Fibroblast of mammary gland (primary cell): Measurements from ENCODE around the gene OGDH.
"Not testable (repeated sequence)": the region's sequence is repeated elsewhere in the genome, so short reads cannot be mapped to it uniquely, and the experiment has no call there.

Experiments
- DNase-seq: peaks from one replicate; pipeline ENCODE4 v3.0.0-alpha.2; 2010; ENCODE audit warnings: low read depth
- H3K4me3 ChIP-seq: 2 replicates; pipeline ENCODE4 v1.5.1; 2011; ENCODE audit warnings: low read depth, mild to moderate bottlenecking, low read length, moderate library complexity; ENCODE audit not compliant: control insufficient read depth
- TF ChIP-seq, protein P1 (sequence below): conservative IDR thresholded peaks from 2 replicates; pipeline ENCODE4 v1.5.1; 2011; ENCODE audit warnings: low read depth, low read length, inconsistent platforms; ENCODE audit not compliant: control insufficient read depth, insufficient read depth

Gene OGDH

DNA sequence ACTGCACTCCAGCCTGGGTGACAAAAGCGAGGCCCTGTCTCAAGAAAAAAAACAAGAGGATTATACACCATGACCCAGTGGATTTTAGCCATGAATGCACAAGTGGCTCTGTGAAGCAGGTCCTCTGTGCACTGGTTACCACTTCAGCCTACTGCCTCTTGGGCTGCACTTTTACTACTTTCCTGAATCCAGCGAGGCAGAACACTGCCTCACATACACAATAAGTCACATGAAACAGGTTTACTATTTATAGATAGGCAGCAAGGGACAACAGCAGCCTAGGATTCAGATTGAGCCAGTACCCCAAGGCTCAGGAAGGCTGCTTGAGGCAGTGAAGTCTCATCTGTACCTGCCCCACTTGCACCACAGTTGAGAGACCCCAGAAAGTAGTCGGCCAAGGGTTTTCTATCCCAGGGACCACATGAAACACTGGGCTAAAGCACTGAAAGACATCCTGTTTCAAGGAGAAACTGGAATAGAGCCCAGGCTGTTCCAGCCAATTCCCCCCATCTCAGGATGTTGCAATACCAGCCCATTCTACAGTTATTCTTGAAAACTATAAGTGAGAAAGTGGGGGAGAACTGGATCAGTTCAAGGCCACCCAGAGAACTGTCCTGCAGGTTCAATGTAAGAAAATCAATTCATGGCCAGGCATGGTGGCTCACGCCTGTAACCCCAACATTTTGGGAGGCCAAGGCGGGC is 10.3 kb upstream of the OGDH start:
- peak; percentile 54 for DNase-seq
- TF ChIP-seq, protein P1, sequence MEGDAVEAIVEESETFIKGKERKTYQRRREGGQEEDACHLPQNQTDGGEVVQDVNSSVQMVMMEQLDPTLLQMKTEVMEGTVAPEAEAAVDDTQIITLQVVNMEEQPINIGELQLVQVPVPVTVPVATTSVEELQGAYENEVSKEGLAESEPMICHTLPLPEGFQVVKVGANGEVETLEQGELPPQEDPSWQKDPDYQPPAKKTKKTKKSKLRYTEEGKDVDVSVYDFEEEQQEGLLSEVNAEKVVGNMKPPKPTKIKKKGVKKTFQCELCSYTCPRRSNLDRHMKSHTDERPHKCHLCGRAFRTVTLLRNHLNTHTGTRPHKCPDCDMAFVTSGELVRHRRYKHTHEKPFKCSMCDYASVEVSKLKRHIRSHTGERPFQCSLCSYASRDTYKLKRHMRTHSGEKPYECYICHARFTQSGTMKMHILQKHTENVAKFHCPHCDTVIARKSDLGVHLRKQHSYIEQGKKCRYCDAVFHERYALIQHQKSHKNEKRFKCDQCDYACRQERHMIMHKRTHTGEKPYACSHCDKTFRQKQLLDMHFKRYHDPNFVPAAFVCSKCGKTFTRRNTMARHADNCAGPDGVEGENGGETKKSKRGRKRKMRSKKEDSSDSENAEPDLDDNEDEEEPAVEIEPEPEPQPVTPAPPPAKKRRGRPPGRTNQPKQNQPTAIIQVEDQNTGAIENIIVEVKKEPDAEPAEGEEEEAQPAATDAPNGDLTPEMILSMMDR: no peak
- H3K4me3 ChIP-seq: no peak overlapping the region

DNA sequence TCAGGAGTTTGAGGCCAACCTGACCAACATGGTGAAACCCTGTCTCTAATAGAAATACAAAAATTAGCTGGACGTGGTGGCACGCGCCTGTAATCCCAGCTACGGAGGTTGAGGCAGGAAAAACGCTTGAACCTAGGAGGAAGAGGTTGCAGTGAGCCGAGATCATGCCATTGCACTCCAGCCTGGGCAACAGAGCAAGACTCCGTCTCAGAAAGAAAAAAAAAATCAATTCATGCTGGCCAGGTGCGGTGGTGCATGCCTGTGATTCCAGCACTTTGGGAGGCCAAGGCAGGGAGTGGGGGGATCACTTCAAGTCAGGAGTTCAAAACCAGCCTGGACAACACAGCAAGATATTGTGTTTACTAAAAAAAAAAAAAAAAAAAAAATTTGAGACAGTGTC is 9.2 kb upstream of the OGDH start:
- not testable (repeated sequence) for DNase-seq, H3K4me3 ChIP-seq

DNA sequence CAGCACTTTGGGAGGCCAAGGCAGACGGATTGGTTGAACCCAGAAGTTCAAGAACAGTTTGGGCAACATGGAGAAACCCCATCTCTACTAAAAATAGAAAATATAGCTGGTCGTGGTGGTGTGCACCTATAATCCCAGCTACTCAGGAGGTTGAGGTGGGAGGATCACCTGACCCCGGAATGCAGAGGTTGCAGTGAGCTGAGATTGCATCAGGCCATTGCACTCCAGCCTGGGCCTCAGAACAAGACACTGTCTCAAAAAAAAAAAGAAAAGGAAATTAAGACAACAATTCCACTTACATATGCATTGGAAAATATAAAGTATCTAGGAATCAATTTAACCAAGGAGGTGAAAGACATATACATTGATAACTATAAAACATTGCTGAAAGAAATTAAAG is 7.2 kb upstream of the OGDH start:
- DNase-seq: no peak
- TF ChIP-seq, protein P1: no peak
- no peak overlapping the region for H3K4me3 ChIP-seq

DNA sequence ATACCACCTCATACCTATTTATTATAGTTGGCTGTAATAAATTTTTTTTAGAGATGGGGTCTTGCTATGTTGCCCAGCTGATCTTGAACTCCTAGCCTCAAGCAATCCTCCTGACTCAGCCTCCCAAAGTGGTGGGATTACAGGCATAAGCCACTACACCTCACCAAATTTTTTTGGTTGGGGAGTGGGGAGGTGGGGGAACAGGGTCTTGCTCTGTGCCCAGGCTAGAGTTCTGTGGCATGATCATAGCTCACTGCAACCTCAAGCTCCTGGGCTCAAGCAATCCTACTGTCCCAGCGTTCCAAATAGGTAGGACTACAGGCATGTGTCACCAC is 3.9 kb upstream of the OGDH start:
- TF ChIP-seq, protein P1: no peak
- no peak overlapping the region for H3K4me3 ChIP-seq
- DNase-seq: no peak

DNA sequence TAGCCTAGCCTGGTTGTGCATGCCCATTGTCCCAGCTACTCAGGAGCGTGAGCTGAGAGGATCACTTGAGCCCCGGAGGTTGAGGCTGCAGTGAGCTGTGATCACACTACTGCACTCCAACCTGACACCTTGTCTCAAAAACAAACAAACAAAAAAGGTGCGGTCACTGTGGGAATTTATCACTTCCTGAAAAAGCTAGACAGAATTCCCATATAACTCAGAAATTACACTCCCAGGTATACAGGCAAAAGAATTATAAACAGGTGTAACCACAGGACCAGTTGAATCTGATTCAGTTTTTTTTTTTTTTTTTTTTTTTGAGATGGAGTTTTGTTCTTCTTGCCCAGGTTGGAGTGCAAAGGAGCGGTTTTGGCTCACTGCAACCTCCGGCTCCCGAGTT is 3.2 kb upstream of the OGDH start:
- no peak for DNase-seq
- TF ChIP-seq, protein P1: no peak
- no peak overlapping the region for H3K4me3 ChIP-seq

DNA sequence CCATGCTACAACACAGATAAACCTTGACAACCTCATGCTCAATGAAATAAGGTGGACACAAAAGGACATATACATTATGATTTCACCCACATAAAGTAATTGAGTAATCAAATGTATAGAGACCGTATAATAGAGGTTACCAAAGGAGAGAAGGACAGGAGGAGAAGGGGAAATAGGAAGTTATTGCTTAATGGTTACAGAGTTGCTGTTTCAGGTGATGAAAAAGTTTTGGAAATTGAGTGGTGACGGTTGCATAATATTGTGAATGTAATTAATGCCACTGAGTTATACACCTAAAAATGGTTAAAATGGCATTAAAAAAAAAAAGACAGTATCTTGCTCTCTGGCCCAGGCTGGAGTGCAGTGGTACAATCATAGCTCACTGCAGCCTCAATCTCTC is 1.5 kb upstream of the OGDH start:
- no peak for DNase-seq
- TF ChIP-seq, protein P1: no peak
- no peak overlapping the region for H3K4me3 ChIP-seq

DNA sequence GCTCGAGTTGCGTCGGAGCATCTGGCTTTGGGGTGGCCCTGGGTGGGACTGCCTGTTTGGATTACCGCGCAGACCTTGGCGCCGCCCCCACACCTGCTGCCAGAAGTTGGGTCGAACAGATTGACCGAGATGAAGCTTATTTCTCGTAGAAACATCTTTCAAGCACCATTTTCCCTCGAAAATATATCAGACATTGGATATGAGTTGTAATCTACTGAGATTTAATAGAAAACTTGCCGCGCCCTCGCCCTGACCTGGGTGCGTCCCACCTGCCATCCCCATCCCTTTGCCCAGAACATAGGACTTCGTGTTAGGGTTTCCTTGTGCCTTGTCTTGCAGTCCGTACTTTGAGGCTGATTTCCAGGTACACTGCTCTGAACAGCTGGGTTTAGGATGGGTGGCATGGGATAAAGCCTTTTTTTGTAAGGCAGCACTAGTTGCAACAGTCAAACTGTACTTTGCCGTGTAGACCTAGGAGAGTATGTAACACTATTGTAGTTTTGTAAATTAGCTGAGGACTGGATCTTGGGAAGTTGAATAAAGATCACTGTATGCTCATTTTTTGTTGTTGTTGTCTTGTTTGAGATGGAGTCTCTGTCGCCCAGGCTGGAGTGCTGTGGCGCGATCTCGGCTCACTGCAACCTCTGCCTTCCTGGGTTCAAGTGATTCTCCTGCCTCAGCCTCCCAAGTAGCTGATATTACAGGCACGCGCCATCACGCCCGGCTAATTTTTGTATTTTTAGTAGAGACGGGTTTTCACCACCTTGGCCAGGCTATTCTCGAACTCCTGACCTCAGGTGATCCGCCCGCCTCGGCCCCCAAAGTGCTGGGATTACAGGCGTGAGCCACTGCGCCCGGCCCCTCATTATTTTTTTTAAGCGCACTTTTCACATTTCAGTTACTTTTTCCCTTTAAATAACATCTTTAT is 978 bp downstream of the OGDH start:
- TF ChIP-seq, protein P1: no peak
- peak overlapping the region; percentile 91 for H3K4me3 ChIP-seq
- no peak for DNase-seq
